Measurements from ENCODE around the gene ERVFRD-1. TPM values are rescaled to one million over a fixed set of nuclear protein-coding genes. Genes with fewer than 3 reads are reported as not detected.

ERVFRD-1 gene
- total RNA-seq, 1 experiment from 2014 or later, result not detected

DNA sequence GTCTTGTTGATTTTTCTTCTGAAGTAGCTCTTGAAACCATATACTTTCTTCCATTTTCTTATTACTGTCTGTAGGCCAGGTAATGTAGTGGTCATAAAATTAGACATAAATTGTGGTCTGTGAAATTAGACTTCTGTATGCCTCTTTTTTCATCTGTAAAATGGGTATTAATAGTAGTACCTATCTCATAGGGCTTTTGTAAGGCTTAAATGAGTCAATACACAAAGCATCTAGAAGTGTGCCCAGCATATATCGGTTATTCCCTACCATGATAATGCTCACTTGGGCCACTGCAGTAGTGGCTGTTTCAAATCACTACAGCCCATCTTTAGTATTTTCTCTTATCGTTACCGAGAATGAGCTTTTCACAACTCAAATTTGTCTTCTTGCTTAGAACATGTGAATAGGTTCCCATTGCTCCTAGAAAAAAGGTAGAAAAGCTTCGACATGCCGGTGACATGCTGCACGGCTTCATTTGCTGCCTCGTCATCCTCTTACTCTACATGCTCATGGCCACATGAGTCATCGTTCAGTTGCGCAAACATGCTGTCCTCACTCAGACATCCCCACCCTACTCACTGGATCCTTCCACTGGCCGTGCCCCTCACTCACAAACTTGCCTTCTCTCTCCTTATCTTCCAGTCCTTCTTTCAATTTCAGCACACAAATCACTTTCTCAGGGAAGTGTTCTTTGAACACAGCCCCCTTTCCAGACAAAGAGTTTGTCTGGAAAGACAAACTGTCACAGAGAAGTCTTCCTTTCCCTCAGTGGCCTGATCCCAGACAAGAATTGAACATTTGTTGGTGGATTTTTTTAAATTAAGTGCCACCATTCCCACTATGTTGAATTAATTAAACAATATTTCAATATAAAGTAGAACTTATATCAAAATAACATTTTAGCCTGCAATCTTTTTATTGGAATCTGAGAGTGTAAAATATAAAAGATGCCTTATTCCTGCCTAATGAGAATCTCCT lies 32.2 kb upstream of the ERVFRD-1 start:
- ChIA-PET POLR2A (no interaction called here), CTCF (interaction anchor here (0.6 to 2.7 kb wide), 9 partner anchors 24 to 353 kb away, joined by 3 to 22 read pairs (median 3); no protein-coding TSS in a partner anchor)
- Mint-ChIP-seq H3K9me3 (peaks cover 3% of the 10 kb centered on the region; the same call in 1 of the 2 replicates), H3K36me3 (no peaks in the 10 kb centered on the region), H3K4me1 (peaks cover 35% of the 10 kb centered on the region), H3K27me3 (ENCODE audit: low read depth) (no peaks in the 10 kb centered on the region), H3K27ac (no peak overlapping the region), H3K4me3 (no peak overlapping the region)
- ATAC-seq, result no peak
- no peak for TF ChIP-seq ELF4 (CRISPR knock-in tag; IDR thresholded peaks at IDR 0.05; ENCODE audit: low read depth)
- peak; percentile 87 for TF ChIP-seq GABPB1 (CRISPR knock-in tag; IDR thresholded peaks at IDR 0.05)
- no peak for DNase-seq (ENCODE audit: low spot score)

DNA sequence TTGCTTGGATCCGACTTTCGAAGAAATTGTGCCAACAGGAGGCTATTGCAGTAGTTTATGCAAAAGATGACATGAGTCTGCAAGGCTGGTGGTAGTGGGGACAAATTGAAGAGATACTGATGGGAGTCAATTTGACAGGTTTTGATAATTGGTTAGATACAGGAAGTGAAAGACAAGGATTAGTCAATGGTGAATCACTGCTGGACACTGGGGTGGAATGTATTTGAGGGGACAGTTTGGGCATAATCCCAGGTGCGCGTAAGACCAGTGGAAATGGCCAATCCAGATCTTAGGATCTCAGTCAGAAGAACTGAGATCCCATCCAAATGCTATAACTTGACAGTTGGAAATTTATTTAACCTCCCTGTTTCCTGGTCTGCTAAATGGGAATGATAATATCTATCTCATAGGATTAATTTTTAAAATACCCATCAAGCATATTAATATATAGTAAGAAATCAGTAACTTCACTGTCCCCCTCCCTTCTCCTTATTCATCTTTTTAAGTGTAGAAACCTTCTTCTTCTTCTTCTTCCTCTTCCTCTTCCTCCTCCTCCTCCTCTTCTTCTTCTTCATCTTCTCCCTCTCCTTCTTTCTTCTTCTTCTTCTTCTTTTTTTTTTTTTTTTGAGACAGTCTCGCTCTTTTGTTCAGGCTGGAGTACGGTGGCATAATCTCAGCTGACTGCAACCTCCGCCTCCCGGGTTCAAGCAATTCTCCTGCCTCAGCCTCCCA lies 30.9 kb upstream of the ERVFRD-1 start:
- POLR2A ChIA-PET, result no interaction called here
- H3K27ac Mint-ChIP-seq, result no peak overlapping the region
- H3K36me3 Mint-ChIP-seq, result no peaks in the 10 kb centered on the region
- H3K4me3 Mint-ChIP-seq, result no peak overlapping the region
- ATAC-seq, result no peak
- TF ChIP-seq NR3C1 (CRISPR knock-in tag; conservative IDR thresholded peaks at IDR 0.05; ENCODE audit: low read depth), result no peak
- no peak for TF ChIP-seq IRF1 (CRISPR knock-in tag; IDR thresholded peaks at IDR 0.05)
- TF ChIP-seq, protein P1, sequence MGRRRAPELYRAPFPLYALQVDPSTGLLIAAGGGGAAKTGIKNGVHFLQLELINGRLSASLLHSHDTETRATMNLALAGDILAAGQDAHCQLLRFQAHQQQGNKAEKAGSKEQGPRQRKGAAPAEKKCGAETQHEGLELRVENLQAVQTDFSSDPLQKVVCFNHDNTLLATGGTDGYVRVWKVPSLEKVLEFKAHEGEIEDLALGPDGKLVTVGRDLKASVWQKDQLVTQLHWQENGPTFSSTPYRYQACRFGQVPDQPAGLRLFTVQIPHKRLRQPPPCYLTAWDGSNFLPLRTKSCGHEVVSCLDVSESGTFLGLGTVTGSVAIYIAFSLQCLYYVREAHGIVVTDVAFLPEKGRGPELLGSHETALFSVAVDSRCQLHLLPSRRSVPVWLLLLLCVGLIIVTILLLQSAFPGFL (CRISPR knock-in tag; IDR thresholded peaks at IDR 0.05; ENCODE audit: borderline replicate concordance), result no peak
- no peak for TF ChIP-seq FOXJ3 (CRISPR knock-in tag; IDR thresholded peaks at IDR 0.05; ENCODE audit: borderline replicate concordance)
- no peak for TF ChIP-seq NR1H2 (CRISPR knock-in tag; IDR thresholded peaks at IDR 0.05)
- no peak for TF ChIP-seq ATF1 (CRISPR knock-in tag; IDR thresholded peaks at IDR 0.05)
- TF ChIP-seq GTF2I (CRISPR knock-in tag; conservative IDR thresholded peaks at IDR 0.05), result no peak
- TF ChIP-seq, protein P2, sequence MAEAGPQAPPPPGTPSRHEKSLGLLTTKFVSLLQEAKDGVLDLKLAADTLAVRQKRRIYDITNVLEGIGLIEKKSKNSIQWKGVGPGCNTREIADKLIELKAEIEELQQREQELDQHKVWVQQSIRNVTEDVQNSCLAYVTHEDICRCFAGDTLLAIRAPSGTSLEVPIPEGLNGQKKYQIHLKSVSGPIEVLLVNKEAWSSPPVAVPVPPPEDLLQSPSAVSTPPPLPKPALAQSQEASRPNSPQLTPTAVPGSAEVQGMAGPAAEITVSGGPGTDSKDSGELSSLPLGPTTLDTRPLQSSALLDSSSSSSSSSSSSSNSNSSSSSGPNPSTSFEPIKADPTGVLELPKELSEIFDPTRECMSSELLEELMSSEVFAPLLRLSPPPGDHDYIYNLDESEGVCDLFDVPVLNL (CRISPR knock-in tag; IDR thresholded peaks at IDR 0.05; ENCODE audit: borderline replicate concordance, low read depth), result no peak
- TF ChIP-seq, protein P3, sequence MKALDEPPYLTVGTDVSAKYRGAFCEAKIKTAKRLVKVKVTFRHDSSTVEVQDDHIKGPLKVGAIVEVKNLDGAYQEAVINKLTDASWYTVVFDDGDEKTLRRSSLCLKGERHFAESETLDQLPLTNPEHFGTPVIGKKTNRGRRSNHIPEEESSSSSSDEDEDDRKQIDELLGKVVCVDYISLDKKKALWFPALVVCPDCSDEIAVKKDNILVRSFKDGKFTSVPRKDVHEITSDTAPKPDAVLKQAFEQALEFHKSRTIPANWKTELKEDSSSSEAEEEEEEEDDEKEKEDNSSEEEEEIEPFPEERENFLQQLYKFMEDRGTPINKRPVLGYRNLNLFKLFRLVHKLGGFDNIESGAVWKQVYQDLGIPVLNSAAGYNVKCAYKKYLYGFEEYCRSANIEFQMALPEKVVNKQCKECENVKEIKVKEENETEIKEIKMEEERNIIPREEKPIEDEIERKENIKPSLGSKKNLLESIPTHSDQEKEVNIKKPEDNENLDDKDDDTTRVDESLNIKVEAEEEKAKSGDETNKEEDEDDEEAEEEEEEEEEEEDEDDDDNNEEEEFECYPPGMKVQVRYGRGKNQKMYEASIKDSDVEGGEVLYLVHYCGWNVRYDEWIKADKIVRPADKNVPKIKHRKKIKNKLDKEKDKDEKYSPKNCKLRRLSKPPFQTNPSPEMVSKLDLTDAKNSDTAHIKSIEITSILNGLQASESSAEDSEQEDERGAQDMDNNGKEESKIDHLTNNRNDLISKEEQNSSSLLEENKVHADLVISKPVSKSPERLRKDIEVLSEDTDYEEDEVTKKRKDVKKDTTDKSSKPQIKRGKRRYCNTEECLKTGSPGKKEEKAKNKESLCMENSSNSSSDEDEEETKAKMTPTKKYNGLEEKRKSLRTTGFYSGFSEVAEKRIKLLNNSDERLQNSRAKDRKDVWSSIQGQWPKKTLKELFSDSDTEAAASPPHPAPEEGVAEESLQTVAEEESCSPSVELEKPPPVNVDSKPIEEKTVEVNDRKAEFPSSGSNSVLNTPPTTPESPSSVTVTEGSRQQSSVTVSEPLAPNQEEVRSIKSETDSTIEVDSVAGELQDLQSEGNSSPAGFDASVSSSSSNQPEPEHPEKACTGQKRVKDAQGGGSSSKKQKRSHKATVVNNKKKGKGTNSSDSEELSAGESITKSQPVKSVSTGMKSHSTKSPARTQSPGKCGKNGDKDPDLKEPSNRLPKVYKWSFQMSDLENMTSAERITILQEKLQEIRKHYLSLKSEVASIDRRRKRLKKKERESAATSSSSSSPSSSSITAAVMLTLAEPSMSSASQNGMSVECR (CRISPR knock-in tag; IDR thresholded peaks at IDR 0.05; ENCODE audit: borderline replicate concordance), result no peak
- no peak for TF ChIP-seq ZNF138 (CRISPR knock-in tag; conservative IDR thresholded peaks at IDR 0.05)
- DNase-seq (ENCODE audit: low spot score), result no peak
- peaks cover 3% of the 10 kb centered on the region; the same call in 1 of the 2 replicates for H3K9me3 Mint-ChIP-seq
- CTCF ChIA-PET, result interaction anchor here (0.6 to 2.0 kb wide), 3 partner anchors 30 to 188 kb away, joined by 3 to 7 read pairs (median 3); no protein-coding TSS in a partner anchor
- H3K27me3 Mint-ChIP-seq (ENCODE audit: low read depth), result no peaks in the 10 kb centered on the region
- peaks cover 40% of the 10 kb centered on the region for H3K4me1 Mint-ChIP-seq

Measured in WTC11 (cell line).